UCSD-AML1 (cell line): Measurements from ENCODE around the gene KCTD2.

Source experiments
- DNase-seq: peaks from one replicate; lab custom pipeline; 2025; ENCODE audit not compliant: unreplicated experiment; lab: John Stamatoyannopoulos, UW

The KCTD2 gene

DNA sequence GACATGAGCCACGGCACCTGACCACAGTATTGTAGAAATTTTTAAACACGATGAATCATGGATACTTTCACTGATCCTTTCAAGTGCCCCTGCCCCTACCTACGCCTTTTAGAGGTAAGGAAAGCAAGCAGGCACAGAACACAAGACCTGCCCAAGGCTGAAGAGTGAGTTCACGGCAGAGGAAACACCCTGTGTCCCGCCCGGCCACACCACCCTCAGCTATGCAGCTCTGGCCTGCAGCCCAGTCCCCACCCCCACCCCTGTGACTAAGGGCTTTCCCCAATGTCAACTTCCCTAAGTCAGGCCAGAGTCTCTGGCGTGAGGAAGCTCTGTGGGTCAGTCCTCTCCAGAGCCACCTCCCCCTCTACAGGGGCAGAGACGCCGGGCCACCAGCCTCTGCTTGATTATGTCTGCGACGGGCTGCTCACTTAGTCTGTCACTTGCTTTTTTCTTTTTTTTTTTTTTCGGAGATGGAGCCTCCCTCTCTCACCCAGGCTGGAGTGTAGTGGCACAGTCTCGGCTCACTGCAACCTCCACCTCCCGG is 49.1 kb downstream of the KCTD2 start:
- DNase-seq: peak; percentile 88

DNA sequence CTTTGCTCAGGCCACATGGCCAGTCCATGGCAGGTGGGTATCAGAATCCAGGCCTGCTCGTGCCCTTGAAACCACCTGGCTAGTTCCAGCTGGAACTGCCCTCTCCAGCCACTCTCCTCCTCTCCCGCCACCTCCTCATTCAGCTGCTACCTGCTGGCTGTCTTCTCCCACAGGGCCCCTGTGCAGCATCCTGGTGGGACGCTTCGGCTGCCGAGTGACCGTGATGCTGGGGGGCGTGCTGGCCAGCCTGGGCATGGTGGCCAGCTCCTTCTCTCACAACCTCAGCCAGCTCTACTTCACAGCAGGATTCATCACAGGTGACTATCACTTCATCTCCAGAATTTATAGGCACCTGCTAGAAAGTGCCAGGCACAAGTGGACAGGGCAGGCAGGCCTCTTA is 50.8 kb downstream of the KCTD2 start:
- no peak for DNase-seq

DNA sequence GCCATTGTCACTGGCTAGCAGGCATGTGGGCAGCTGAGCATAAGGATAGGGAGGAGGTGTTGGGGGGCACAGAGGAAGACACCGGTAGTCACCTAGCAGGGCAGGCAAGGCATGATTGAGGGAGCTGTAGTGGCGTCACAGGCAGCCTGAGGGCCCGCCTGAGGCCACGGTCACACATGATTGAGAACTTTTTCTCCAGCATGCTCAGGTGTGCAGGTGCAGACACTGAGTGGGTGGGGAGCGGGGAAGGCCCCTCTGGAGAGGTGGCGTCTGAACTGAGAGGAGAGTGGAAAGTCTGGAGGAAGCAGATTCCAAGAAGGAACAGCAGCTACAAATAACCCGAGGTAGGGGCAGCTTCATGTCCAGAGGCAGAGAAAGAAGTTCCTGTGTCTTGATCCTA is 51.8 kb downstream of the KCTD2 start:
- DNase-seq: no peak

DNA sequence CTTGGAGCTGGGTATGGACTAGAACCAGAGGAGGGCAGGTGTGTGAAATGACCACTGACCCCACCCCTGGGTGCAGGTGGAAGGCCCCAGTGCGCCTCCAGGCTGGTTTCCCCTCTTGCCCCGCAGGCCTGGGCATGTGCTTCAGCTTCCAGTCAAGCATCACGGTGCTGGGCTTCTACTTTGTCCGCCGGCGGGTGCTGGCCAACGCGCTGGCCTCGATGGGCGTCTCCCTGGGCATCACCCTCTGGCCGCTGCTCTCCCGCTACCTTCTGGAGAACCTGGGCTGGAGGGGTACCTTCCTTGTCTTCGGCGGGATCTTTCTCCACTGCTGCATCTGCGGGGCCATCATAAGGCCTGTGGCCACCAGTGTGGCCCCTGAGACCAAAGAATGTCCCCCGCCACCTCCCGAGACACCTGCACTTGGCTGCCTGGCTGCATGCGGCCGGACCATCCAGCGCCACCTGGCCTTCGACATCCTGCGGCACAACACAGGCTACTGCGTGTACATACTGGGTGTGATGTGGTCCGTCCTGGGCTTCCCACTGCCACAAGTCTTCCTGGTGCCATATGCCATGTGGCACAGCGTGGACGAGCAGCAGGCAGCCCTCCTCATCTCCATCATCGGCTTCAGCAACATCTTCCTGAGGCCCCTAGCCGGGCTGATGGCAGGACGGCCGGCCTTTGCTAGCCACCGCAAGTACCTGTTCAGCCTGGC is 53.0 kb downstream of the KCTD2 start:
- DNase-seq: no peak

DNA sequence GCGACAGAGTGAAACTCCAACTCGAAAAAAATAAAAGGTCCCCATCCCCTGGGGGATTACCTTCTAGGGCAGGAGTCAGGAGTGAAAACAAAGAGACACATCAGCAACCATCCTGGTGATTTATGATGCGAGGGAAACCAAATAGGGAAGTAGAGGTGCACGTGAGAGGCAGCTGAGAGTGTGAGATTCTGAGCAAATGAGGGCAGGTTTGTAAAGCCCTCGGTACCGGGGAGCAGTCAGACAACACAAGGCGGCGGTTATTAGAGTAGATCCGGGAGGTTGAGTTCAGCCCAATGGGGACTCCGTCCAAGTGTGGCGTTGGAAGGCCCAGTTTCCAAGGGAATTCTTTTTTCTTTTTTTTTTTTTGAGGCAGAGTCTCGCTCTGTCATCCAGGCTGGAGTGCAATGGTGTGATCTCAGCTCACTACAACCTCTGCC is 55.4 kb downstream of the KCTD2 start:
- DNase-seq: no peak

DNA sequence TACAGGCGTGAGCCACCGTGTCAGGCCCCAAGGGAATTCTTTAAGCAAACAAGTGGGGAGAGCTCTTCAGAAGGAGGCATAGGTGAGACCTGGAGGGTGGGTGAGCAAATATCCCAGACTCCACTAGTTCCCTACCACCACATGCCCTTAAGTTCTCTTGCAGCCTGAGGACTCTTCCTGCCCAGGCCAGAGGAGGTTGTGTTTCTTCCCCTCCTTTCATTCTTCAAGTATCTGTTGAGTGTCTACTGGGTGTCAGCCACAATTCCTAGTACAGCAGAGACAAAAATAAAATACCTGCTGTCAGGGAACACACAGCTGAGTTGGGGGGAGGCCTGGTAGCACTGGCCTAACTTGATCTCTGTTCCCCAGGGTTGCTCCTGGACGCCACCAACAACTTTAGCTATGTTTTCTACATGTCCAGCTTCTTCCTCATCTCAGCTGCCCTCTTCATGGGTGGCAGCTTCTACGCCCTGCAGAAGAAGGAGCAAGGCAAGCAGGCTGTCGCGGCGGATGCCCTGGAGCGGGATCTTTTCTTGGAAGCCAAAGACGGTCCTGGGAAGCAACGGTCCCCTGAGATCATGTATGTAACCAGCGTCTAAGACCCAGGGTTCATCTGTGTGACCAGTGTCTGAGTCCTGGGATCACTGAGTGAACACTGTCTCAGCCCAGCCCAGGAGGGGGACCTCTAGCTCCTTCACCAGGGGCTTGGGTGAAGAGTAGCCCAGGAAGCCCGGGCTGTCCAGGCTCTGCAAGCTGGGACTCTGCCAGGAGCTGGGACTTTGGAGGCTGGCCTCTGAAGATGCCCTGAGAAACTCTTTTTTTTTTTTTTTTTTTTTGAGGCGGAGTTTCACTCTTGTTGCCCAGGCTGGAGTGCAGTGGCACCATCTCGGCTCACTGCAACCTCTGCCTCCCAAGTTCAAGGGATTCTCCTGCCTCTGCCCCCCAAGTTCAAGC is 56.9 kb downstream of the KCTD2 start:
- DNase-seq: no peak

- DNase-seq: peak; percentile 28
These were observed 58.4 kb downstream of the KCTD2 start for GRCh38 chr17:75105126-75106080.

DNA sequence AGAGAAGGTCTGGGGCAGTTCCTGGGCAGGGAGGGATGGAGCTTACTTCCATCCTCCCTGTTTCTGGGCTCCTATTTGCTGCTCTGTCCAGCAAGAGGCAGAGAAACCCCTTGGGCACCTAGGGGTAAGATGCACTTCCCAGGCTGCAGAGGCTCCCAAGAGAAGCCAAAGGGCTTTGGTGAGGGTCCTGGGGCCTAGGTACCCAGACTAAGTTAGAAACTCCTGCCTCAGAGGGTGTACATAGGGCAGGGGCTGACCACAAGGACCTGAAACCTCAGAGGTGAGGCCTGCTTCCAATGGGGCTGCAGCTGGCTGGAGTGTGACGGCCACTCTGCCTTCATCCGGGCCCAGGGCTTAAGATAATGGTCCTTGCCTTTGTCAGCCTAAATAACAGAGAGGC is 61.2 kb downstream of the KCTD2 start:
- DNase-seq: no peak

GRCh38 chr17:75109046-75109406 is 62.0 kb downstream of the KCTD2 start:
- DNase-seq: no peak

DNA sequence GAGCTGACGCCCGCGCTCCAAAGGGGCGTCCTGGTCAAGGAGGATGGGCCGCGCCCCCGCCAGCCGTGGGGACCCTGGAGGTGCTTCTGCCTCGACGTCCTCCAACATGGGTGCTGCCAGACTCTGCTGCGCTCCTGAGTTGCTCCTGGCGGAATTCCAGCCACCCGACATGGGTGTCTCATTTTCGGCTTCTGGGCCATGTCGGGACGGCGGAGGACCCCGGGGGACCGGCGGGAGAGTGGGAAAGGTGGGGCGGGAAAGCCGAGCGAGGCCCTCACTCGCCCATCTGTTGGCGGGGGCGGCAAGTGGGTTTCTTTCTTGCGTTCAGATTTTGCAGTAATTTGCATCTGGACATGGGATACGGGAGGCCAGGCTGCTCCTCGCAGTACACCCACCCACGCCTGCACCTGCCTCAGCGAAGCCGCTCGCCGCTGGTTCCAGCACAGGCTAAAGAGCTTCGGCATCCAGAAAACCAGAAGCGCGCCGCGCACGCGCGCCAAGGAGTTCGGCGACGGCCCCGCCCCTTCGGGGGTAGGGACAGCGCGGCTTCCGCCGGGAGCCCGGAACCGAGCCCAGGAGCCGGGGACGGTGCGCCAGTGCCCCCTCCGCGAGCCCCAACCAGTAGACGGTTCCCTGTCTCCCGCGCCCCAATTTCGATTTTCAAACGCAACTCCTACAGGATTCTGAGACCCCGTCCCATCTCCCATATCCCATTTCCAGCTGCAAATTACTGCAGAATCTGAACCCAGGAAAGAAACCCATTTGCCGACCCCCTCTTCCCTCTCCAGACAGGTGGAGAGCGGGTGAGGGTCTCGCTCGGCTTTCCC is 62.6 kb downstream of the KCTD2 start, which contains the start of gene ARMC7:
ARMC7 (plus strand) TSS at position 563 of the 827 bp plus-strand sequence. CDS start 320 bp downstream, outside the sequence.
- peak; percentile 91 for DNase-seq

GRCh38 chr17:75110234-75110937 is 63.4 kb downstream of the KCTD2 start:
- DNase-seq: no peak

GRCh38 chr17:75111777-75112335 is 64.8 kb downstream of the KCTD2 start:
- DNase-seq: no peak

DNA sequence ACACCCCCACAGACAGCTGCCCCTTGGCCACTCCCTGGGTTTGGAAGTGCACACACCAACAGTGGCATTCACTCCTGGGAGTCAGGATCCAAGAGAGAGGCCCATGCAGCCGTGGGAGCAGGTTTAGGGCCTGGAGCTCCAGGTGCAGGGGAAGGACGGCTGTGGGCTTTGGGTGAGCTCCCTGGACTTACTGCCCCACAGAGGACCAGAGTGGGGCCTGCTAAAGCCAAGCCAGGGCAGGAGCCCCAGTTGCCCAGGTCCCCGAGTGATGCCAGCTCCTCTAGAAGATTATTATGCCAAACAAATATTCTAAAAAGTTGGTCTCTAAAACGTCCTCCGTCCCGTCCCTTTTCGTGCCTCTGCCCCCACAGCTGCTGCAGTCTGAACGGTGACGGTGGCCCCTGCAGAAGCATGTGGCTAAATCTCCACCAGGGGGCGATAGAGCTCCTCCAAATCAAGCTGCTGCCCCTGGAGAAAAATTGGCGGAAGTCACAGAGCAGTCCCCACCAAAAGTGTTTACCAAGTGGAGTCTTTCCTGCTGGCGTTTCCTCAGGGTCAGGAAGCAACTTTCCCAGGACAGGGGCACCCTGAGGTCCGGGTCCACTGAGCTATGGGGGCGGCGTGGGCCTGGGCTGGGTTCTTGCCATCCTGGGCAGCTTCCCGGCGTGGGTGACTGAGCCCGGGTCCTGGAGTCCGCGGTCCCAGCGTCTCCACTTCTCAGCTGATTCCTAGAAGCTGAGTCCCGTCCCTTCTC is 67.0 kb downstream of the KCTD2 start:
- peak; percentile 81 for DNase-seq

DNA sequence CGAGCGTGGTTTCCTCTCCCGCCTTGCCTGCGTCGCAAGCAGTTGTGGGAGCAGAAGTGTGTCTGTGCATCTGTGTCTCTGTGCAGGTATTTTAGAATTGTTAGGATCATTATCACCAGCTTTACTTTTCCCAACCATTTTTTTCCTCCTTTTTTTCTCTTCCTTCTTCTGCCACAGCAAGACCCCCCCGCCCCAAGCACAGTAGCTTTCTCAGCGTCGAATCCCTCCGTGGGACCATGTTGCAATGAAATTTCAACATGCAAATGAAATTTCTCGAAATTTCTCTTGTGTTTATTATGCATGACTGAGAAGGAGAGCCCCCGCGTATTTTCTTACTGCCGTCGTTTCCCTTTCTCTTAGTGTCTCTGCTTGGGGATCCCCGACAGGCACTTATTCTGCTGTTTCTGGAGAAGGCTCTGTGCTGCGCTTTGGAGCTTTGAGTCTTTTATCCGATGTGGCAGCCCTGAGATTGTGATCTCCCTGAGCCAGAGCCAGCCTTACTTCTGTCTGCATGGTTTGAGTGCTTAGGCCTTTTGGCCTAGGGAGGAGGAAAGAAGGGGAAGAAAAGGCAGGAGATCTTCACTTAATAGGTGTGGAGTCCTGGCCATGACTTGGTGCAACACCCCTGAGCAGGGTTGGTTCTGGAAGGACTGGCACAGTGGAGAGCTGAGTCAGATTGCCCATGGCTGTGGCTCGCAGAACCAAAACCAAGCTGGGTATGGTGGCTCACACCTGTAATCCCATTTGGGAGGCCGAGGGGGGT is 67.7 kb downstream of the KCTD2 start:
- DNase-seq: no peak
